GM12801 (cell line): ENCODE results near the gene C2CD2.

ENCODE experiments used
- CTCF ChIP-seq: IDR thresholded peaks from one replicate; pipeline ENCODE4 v1.5.1; 2011; ENCODE audit warnings: control low read depth; ENCODE audit not compliant: insufficient read length; ENCODE audit errors: extremely low read depth

C2CD2 gene

GRCh38 chr21:41894922-41895557 is 58.8 kb downstream of the C2CD2 start:
- no peak for TF ChIP-seq CTCF

GRCh38 chr21:41894511-41894910 is 59.3 kb downstream of the C2CD2 start:
- TF ChIP-seq CTCF: no peak

GRCh38 chr21:41892726-41893125 is 61.1 kb downstream of the C2CD2 start:
- TF ChIP-seq CTCF: no peak

GRCh38 chr21:41891132-41891531 is 62.7 kb downstream of the C2CD2 start:
- TF ChIP-seq CTCF: no peak

- TF ChIP-seq CTCF: no peak
These were observed 63.5 kb downstream of the C2CD2 start for GRCh38 chr21:41890355-41890754.

GRCh38 chr21:41888749-41889376 is 65.0 kb downstream of the C2CD2 start:
- no peak for TF ChIP-seq CTCF

- TF ChIP-seq CTCF: no peak
These were observed 66.2 kb downstream of the C2CD2 start for GRCh38 chr21:41887667-41888066.
